IPS-NIHi7 (cell line): ENCODE measurements around the gene CENPT.
"Not testable (repeated sequence)": the region's sequence is repeated elsewhere in the genome, so short reads cannot be mapped to it uniquely, and the experiment has no call there.

ENCODE experiments used
- DNase-seq: peaks from one replicate; pipeline ENCODE4 v3.0.0; 2012; ENCODE audit warnings: mixed read lengths; ENCODE audit errors: extremely low spot score

Gene CENPT

GRCh38 chr16:67846320-67847063 is 1.0 kb downstream of the CENPT start, which contains the start of gene NUTF2:
Gene NUTF2 (plus strand): TSS chr16:67846933. CDS start chr16:67865131, 18,198 bp downstream.
- peak; percentile 94 for DNase-seq

DNA sequence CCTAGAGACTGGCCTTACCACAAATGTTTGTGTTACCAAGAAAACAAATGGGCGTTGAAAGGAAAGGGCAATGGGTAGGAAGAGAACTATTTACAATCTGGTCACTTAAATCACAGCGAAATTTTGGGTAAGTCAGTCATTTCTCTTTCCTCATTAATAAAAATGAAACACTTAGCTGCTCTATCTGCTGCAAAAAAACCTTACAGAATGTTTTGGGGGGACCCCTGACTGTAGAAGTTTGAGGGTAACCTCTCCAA is 1.5 kb downstream of the CENPT start:
- no peak for DNase-seq

DNA sequence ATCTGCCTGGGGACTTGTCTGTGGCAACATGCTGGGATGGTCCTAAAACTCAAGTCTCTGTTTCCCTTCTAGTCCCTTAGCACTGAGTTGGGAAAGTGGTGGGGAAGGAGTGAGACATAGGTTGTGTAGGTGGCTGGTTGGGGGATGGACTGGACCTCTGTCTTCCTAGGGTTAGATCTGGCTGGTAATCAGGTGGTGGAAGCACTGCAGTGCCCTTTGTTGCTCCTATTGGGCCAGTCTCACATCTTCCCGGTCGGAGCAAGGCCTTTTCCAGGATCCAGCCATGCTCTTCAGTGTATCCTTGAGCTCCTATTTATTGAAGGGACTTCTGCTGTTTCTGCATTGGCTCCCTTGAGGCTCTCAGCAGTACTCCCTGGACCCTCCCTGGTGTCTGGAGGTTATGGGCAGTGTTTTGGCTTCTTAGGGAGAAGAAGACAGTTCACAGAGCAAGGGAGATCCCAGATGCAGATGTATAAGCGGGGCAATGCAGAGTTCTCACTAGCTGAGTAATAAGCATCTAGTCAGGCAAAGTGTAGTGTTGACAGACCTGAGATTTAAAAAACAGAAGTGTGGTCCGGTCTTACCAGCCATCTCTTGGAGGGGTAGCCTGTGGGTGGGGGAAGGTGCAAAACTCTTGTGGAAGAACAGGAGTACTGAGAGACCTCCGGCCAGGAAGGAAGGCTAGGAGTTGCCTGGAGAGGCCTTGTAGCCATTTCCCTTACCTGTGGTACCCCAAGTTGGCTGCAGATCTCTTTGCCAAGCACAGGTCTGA is 2.0 kb downstream of the CENPT start:
- no peak for DNase-seq

- DNase-seq = no peak
Measured at GRCh38 chr16:67844497-67844896, 3.0 kb downstream of the CENPT start.

DNA sequence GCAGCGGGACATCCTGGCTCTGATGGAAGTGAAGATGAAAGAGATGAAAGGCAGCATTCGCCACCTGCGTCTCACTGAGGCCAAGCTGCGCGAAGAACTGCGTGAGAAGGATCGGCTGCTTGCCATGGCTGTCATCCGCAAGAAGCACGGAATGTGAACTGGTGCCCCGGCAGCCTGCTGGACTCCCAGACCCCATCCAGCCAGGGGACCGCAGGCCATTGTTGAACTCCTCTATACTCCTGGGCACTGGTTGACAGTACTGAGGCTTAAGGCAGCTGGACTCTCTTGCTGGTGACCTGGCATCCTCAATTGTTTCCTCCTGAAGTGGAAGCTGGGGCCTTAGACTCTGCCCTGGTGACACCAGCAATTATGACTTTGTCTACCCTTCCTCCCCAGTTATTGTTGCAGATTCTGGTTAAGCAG is 4.1 kb downstream of the CENPT start:
- DNase-seq = no peak

GRCh38 chr16:67842509-67843342 is 4.8 kb downstream of the CENPT start:
- DNase-seq = peak; percentile 39

DNA sequence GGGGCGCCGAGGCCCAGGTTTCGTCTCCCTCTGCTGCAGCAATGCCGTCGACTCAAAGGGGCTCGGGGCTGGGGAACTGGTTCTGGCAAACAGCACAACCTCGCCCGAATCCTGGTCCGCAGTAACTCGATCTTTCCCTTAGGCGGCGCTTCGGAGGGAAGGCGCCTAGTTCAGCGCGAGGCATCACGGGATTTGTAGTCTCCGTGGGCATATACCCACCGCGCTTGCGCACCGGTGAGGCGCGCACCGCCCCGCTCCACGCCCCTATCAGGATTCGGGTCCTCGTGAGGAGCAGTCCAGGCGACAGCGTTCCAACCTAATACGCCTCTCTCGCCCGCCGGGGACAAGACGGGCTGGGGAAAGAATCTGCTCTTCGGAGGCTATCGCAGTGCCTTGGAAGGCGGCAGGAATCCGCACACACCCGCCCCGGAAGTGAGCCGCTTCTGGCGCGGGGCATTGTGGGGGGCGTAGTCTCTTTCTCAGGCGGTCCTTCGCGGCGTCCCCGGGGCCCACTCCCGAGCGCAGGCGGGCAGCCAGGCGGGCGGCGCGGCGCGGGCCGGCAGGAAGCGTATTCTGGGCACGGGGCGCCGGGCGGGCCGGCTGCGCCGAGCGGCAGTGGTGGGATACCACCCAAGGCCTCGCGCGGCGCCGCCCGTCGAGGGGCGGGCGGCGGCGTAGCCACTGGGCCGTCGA is 5.5 kb downstream of the CENPT start, which contains the start of gene THAP11:
Gene THAP11, plus strand, starts transcription at position 505 of the 693 bp plus-strand sequence. CDS start 235 bp downstream, outside the sequence.
- DNase-seq = peak; percentile 92

DNA sequence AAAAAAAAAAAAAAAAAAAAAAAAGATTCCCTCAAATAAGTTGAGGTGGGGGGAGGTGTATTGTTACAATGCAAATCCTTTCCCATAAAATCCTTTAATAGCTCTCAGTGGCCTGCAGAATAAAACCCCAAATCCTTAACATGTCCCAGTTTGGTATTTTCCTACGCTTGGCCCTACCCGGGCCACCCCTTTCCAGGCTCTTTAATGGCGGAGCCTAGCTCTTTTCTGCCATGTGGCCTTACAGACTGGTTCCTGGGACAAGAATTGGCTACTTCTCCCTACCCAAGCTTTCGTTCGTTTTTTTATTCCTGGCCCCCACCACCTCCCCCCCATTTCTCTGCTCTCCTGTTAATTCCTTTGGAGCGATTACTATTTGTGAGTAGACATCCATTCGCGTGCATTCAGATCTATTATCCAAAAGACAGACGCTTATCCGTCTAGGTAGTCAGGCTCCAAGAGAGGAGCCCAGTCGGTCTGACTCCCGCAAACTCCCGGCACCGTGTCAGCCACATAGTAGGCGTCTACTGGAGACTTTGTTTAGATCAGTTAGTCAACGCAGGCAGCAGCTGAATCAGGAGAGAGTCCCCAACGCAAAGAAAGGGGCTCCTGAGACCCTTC is 6.2 kb downstream of the CENPT start:
- DNase-seq = no peak

DNA sequence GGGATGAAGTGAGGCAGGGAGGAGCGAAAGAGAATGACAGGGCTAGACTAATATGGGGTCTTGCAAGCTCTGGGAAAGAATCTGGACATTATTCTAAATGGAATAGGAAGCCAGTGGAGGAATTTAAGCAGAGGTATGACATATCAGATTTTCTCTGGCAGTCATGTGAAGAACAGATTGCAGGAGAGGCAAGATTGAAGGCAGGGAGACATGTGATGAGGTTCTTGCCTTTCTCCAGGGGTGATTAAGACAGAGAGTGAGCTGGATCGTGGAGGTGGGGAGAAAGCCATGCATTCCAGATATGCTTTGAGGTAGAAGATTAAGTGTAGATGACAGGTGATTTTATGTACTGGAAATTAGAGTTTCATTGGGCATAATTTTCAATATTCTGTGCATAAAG is 9.7 kb downstream of the CENPT start:
- DNase-seq = no peak

DNA sequence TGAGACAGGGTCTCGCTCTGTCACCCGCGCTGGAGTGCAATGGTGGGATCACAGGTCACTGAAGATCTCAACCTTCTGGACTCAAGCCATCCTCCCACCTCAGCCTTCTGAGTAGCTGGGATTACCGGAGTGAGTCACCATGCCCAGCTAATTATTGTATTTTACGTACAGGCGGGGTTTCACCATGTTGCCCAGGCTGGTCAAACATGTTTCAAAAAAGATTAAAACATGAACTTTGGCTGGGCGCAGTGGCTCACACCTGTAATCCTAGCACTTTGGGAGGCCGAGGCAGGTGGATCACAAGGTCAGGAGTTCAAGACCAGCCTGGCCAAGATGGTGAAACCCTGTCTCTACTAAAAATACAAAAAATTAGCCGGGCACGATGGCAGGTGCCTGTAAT is 10.3 kb downstream of the CENPT start:
- not testable (repeated sequence) for DNase-seq

- DNase-seq = no peak
Measured at GRCh38 chr16:67834242-67834614, 13.3 kb downstream of the CENPT start.

- DNase-seq = peak; percentile 97
Measured at GRCh38 chr16:67833415-67834241, 13.9 kb downstream of the CENPT start.

DNA sequence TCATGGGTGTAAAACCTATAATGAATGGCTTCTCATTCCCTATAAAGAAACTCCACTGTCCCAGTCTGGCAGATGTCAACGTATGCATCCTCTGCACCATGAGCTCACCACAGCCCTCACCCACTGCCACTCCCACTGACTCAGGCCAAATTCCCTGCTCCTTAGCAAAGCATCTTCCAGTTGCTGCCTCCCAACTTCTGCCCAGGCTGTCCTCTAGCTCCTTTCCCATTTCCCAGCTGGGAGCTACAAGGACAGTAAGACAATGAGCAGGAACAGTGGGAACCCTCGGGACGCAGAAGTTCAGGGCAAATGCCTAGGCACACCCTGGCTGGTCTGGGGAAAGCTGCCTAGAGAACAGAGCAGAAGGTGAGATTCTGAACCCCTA is 14.5 kb downstream of the CENPT start:
- DNase-seq = no peak

DNA sequence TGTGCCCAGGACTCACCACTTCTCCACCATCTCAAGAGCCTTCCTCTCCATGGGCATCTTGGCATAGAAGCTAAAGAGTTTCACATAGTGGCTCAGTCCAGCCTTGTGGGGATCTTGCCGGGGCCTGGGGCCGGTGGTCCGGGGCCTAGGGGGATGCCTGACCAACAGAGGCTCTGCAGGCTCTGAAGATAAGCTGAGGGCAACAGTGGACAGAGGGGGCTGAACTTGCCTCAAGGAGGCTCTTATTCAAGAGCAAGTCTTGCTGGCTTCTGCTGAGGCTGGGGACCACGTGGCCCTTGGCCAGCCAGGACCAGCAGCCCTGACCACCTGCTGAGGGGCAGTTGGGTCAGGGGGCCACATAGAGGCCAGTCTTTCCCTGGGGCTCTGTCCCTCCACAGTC is 18.8 kb downstream of the CENPT start:
- DNase-seq = no peak

GRCh38 chr16:67825906-67826305 is 21.6 kb downstream of the CENPT start:
- DNase-seq = no peak

DNA sequence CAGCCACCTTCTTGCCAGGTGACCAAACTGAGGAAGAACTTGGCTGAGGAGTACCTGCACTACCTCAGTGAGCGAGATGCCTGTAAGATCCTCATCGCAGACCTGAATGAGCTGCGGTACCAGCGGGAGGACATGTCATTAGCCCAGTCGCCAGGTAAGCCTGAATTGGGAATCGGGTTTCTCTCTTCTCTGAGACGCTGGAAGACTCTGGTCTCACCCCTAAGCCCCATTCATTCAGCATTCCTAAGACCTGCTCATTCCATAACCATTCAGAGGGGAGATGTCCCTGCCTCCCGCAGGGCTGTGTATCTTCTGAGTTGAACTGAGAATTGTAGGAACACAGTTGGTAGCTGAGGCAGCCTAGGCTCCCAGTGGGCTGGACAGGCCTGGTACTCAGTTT is 22.4 kb downstream of the CENPT start:
- no peak for DNase-seq

DNA sequence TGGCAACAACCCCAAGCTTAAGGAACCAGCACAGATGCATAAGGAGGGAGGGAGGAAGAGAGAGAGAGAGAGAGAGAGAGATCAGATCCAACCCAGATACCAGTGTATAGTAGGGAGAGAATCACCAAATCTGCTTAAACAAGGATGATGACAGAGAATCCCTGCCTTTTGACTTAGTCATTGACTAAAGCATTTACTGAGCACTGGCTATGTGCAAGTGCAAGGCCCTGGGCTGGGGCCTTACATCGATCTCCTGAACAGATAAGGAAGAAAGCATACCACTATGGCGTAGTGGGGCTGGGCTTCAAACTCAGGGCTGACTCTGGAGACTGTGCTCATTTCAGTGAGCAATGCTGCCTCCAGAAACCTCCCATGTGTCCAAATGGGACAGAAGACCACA is 25.0 kb downstream of the CENPT start:
- DNase-seq = no peak

- no peak for DNase-seq
Measured at GRCh38 chr16:67820608-67821259, 26.8 kb downstream of the CENPT start.

DNA sequence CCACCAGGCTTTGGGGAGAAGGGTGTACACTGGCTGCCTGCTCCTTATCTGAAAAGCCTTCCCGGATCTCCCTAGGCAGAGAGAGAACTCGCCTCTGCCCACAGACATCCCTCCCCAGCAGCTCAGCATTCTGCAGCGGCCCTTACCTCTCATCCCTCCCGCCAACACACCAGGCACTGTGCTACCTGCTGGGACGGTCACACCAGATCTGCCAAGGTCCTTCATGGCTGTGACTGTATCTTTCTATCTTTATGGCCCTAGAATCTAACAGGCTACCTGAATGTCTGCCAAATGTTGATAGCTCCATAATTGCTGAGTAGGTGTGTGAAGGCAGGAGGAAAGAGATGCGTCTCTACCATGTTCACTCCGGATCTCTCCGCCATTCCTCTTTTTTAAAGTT is 32.9 kb downstream of the CENPT start:
- no peak for DNase-seq

- no peak for DNase-seq
Measured at GRCh38 chr16:67811899-67812298, 35.6 kb downstream of the CENPT start.
